Left ventricle myocardium inferior (tissue), 1 donor: ENCODE measurements around the gene IFT74. TPM values are rescaled to one million over a fixed set of nuclear protein-coding genes. Genes with fewer than 3 reads are reported as not detected.

ENCODE experiments used
- DNase-seq: peaks from one replicate; pipeline ENCODE4 v3.0.0-alpha.2; 2020
- H3K27ac ChIP-seq: fragments of 200-600 bp; replicated peaks from 2 replicates; pipeline ENCODE4 v1.8.0; 2021
- H3K27me3 ChIP-seq: fragments of 200-600 bp; 2 replicates; pipeline ENCODE4 v1.8.0; 2021; ENCODE audit warnings: low read depth
- H3K36me3 ChIP-seq: fragments of 200-600 bp; 2 replicates; pipeline ENCODE4 v1.8.0; 2021
- H3K4me1 ChIP-seq: fragments of 200-600 bp; 2 replicates; pipeline ENCODE4 v1.8.0; 2021
- H3K4me3 ChIP-seq: fragments of 200-600 bp; 2 replicates; pipeline ENCODE4 v1.8.0; 2021; ENCODE audit warnings: mild to moderate bottlenecking, moderate library complexity
- H3K9me3 ChIP-seq: fragments of 200-600 bp; replicated peaks from 2 replicates; pipeline ENCODE4 v1.8.0; 2021
- intact Hi-C: fragments of 100-400 bp; cut with micrococcal nuclease; formaldehyde crosslinking; loops from one replicate; pipeline ENCODE4 v1.11.0; 2022
- total RNA-seq: library from RNA; stranded (reverse); fragmentation: NEBNext Ultra II Directional; extraction: Animal tissue kit (Norgen Biotek cat#: 25700); gene quantifications from one replicate; pipeline ENCODE4 v1.2.1, GENCODE V29; 2021
- TF ChIP-seq, protein P1 (sequence below): fragments of 200-600 bp; IDR thresholded peaks from 2 replicates; pipeline ENCODE4 v1.8.0; 2021; ENCODE audit warnings: antibody characterized with exemption, mild to moderate bottlenecking, borderline replicate concordance
- donor health status: DM: no; HTN: yes; CAD: no; lungs with severe emphysema.

Gene IFT74
- total RNA-seq, 1 donor from 2014 or later, result 10.1 TPM

DNA sequence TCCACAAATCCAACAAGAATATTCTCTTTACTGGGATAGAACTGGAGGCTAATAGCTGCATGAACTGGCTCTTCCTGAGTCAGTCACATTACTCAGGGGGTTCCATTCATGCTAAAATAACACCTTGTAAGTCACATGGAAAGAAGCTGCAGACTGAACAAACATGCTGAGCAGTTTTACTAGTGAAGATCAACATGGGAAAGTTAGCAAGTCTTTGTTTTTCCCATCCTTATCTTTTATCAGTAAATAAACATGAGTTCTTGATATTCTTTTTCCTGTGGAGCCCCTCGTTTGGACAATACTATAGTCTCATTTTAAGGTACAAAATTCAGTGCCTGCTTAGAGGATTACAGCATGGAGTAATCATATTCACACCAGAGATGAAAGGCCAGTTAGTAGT is 109.1 kb downstream of the IFT74 start:
- intact Hi-C loops, result no loop called here
- Histone ChIP-seq H3K27ac (no peak overlapping the region), H3K27me3 (no peaks in the 10 kb centered on the region), H3K36me3 (peaks cover 9% of the 10 kb centered on the region), H3K9me3 (no peaks in the 10 kb centered on the region), H3K4me1 (no peaks in the 10 kb centered on the region), H3K4me3 (no peak overlapping the region)
- DNase-seq, result no peak
- TF ChIP-seq, protein P1, sequence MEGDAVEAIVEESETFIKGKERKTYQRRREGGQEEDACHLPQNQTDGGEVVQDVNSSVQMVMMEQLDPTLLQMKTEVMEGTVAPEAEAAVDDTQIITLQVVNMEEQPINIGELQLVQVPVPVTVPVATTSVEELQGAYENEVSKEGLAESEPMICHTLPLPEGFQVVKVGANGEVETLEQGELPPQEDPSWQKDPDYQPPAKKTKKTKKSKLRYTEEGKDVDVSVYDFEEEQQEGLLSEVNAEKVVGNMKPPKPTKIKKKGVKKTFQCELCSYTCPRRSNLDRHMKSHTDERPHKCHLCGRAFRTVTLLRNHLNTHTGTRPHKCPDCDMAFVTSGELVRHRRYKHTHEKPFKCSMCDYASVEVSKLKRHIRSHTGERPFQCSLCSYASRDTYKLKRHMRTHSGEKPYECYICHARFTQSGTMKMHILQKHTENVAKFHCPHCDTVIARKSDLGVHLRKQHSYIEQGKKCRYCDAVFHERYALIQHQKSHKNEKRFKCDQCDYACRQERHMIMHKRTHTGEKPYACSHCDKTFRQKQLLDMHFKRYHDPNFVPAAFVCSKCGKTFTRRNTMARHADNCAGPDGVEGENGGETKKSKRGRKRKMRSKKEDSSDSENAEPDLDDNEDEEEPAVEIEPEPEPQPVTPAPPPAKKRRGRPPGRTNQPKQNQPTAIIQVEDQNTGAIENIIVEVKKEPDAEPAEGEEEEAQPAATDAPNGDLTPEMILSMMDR, result no peak

DNA sequence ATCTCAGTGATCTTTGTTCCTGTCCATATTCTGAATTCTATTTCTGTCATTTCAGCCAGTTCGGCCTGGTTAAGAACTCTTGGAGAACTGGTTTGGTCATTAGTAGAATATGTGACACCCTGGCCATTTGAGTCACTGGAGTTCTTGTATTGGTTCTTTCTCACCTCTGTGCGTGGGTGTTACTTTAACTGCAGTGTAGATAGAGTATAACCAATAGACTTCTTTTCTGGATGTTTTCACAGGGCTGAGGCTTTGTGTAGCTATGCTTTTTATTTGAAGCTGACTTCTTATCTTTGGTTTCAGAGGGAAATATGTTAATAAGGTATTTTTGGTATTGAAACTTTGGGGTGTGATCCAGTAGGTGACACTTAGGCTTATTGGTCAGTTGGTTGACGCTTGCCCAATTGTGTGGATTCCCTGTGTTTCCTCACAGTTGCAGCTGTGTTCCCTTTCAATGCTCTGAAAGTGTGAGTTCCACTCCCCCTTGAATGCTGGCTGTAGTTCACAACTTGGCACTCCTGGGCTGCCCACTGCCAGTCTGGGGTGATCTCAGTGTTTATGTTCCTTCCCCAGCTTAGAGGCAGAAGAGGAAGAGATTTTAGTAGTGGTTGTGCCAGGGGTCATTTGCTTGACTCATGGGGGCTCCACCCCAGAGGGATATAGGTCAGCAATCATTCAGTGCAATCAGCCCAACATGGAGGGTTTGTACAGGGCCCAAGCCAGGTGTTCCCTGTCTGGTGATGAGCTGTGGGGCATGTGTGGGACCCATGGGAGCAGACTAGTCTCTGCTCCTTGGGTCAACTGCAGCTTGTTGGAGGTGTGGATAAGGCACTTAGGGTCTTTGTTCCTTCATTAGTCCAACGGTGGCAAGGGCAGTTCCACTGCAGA is 117.9 kb downstream of the IFT74 start:
- H3K27me3 ChIP-seq, result no peaks in the 10 kb centered on the region
- no peaks in the 10 kb centered on the region for H3K9me3 ChIP-seq
- intact Hi-C loops, result no loop called here
- no peaks in the 10 kb centered on the region for H3K4me1 ChIP-seq
- no peak for DNase-seq
- TF ChIP-seq, protein P1, result no peak
- H3K4me3 ChIP-seq, result no peak overlapping the region
- H3K36me3 ChIP-seq, result no peaks in the 10 kb centered on the region
- H3K27ac ChIP-seq, result no peak overlapping the region

DNA sequence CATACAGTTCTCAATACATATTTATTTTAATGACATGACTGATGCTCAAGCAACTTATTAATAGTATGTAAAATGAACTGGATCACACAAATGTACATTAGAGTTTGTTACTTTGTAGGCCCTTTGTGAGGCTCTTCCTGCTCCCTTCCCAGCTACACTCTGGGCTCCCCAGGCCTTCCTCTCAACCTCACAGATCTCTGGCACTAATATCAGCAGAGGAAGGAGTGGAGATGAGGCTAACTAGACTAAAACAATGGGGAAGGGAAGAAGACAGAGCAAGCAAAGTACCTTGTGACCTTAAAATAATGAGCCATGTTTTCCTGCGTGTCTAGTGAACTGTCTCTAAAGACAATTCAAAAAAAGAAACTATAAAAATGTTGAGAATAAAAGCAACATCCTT is 122.5 kb downstream of the IFT74 start:
- H3K4me1 ChIP-seq, result no peaks in the 10 kb centered on the region
- intact Hi-C loops, result no loop called here
- TF ChIP-seq, protein P1, result no peak
- DNase-seq, result no peak
- no peaks in the 10 kb centered on the region for H3K9me3 ChIP-seq
- H3K4me3 ChIP-seq, result no peak overlapping the region
- H3K27ac ChIP-seq, result peak overlapping the region; percentile 31
- H3K36me3 ChIP-seq, result no peaks in the 10 kb centered on the region
- no peaks in the 10 kb centered on the region for H3K27me3 ChIP-seq

DNA sequence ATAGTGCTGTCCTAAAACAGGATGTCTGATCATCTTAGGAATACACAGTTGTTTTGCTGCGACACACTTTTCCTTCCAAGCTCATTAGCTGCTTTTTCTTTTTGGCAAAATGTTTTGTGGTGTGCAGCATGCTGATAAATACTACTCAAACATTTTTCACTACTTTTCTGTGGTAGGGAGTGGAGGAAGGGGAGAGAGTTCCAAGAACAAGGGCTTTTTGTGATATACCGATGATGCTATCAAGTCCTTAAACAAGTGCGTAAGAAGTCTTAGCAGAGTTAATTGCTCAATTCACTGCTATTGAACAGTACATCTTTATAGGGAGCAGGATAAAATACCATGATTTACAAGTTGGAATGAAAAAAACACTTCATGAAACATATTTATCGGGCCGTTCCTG is 129.2 kb downstream of the IFT74 start:
- TF ChIP-seq, protein P1, result no peak
- intact Hi-C loops, result no loop called here
- Histone ChIP-seq H3K27me3 (no peaks in the 10 kb centered on the region), H3K36me3 (no peaks in the 10 kb centered on the region), H3K9me3 (no peaks in the 10 kb centered on the region), H3K27ac (no peak overlapping the region), H3K4me3 (no peak overlapping the region), H3K4me1 (no peaks in the 10 kb centered on the region)
- DNase-seq, result no peak

DNA sequence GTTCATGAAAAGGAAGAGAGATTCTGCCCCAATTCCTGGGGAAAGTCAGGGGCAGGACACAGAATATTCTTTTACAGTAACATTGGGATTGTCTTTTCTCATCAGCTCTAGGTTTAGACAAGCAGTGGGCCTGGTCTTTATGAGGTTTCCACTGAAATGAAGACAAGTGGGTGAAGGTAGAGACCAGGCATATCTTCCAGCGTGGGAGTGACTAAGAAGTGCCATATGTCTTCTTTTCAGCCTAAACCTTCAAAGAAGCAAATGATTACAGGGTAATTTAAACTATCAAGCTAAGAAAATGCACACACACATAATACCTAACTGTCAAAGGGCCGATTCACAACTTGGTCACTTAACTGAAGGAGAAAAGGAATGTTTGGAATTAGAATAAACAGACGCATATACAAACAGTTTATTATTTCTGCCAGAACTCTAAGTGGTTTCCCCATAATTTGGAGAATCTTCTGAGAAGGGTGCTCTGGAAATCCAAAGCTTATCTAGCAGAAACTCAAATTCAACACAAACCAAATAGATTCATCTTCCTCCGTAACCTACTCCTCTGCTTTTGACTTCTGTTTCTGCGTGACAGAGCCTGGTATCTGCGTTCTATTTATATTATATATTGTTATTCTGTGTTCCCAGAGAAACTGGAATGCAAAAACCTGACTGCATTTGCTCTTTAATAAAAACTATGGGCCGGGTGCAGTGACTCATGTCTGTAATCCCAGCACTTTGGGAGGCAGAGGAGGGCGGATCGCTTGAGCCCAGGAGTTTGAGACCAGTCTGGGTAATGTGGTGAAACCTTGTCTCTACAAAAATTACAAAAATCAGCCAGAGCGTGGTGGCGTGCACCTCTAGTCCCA is 130.8 kb downstream of the IFT74 start:
- H3K4me3 ChIP-seq, result no peak overlapping the region
- intact Hi-C loops, result no loop called here
- H3K27me3 ChIP-seq, result no peaks in the 10 kb centered on the region
- no peaks in the 10 kb centered on the region for H3K4me1 ChIP-seq
- H3K9me3 ChIP-seq, result no peaks in the 10 kb centered on the region
- no peak for DNase-seq
- TF ChIP-seq, protein P1, result no peak
- no peak overlapping the region for H3K27ac ChIP-seq
- no peaks in the 10 kb centered on the region for H3K36me3 ChIP-seq
